ENCODE measurements around the gene POLQ.

DNA sequence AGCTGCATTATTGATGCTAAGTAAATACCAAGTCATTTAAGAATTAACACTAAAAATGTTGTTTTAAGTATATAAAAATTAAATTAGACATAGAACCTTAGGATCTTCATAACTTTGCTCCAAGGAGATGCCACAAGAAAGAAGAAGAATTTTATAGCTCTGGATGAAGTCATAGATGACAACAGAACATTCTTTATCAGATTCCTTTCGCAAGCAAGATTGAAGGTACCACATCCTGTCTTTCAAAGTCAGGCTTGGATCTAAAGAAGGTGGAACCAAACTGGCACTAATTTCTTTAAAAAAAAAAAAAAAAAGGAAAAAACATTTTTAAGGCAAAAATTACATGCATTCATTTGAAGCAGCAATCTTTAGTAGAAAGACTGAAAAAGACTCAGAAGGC, 62.5 kb downstream of the POLQ start:
- TF ChIP-seq, protein P1, sequence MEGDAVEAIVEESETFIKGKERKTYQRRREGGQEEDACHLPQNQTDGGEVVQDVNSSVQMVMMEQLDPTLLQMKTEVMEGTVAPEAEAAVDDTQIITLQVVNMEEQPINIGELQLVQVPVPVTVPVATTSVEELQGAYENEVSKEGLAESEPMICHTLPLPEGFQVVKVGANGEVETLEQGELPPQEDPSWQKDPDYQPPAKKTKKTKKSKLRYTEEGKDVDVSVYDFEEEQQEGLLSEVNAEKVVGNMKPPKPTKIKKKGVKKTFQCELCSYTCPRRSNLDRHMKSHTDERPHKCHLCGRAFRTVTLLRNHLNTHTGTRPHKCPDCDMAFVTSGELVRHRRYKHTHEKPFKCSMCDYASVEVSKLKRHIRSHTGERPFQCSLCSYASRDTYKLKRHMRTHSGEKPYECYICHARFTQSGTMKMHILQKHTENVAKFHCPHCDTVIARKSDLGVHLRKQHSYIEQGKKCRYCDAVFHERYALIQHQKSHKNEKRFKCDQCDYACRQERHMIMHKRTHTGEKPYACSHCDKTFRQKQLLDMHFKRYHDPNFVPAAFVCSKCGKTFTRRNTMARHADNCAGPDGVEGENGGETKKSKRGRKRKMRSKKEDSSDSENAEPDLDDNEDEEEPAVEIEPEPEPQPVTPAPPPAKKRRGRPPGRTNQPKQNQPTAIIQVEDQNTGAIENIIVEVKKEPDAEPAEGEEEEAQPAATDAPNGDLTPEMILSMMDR (IDR thresholded peaks at IDR 0.05) = no peak
- no peak for TF ChIP-seq POLR2AphosphoS5 (IDR thresholded peaks at IDR 0.05; ENCODE audit: insufficient read depth in 1 of 2, low read depth in 1 of 2)
